Calu3 (cell line): Measurements from ENCODE around the gene PDZD2. TPM values are rescaled to one million over a fixed set of nuclear protein-coding genes. Genes with fewer than 3 reads are reported as not detected.

ENCODE experiments used
- BruUV-seq: library from RNA; stranded (reverse); fragments of 400-500 nt; replicated peaks from 2 replicates; lab custom pipeline; 2021; lab: Mats Ljungman, UMichigan
- CTCF ChIA-PET: fragments of 300-600 bp; sonication (Branson Sonifier 250); formaldehyde crosslinking; loops from one replicate; lab custom pipeline; 2022; ENCODE audit warnings: antibody characterized with exemption; lab: Charles Lee
- DNase-seq: peaks from one replicate; pipeline ENCODE4 v3.0.0; 2022
- H3K27ac Mint-ChIP-seq: one replicate; pipeline ENCODE4 v1.8.0; 2022; ENCODE audit warnings: mixed read lengths; ENCODE audit not compliant: unreplicated experiment
- H3K27me3 Mint-ChIP-seq: one replicate; pipeline ENCODE4 v1.8.0; 2022; ENCODE audit warnings: mixed read lengths; ENCODE audit not compliant: unreplicated experiment
- H3K36me3 Mint-ChIP-seq: one replicate; pipeline ENCODE4 v1.8.0; 2022; ENCODE audit warnings: mild to moderate bottlenecking, moderate library complexity, mixed read lengths; ENCODE audit not compliant: insufficient read depth, unreplicated experiment
- H3K4me1 Mint-ChIP-seq: one replicate; pipeline ENCODE4 v1.8.0; 2022; ENCODE audit warnings: mild to moderate bottlenecking, low read depth, mixed read lengths; ENCODE audit not compliant: unreplicated experiment
- H3K4me3 Mint-ChIP-seq: one replicate; pipeline ENCODE4 v1.8.0; 2022; ENCODE audit warnings: mild to moderate bottlenecking, low read depth, moderate library complexity, mixed read lengths; ENCODE audit not compliant: unreplicated experiment
- H3K9me3 Mint-ChIP-seq: one replicate; pipeline ENCODE4 v1.8.0; 2022; ENCODE audit warnings: low read depth, mixed read lengths; ENCODE audit not compliant: unreplicated experiment
- intact Hi-C: fragments of 100-400 bp; cut with micrococcal nuclease; formaldehyde crosslinking; loops from one replicate; pipeline ENCODE4 v1.10.0; 2022; ENCODE audit not compliant: unreplicated experiment
- total RNA-seq: library from RNA; stranded (reverse); gene quantifications from 2 replicates; pipeline ENCODE4 v1.2.3, GENCODE V29; 2022
- TF ChIP-seq, protein P1 (sequence below): fragments of 200-600 bp; IDR thresholded peaks from one replicate; pipeline ENCODE4 v1.8.0; 2022; ENCODE audit warnings: antibody characterized with exemption; ENCODE audit not compliant: unreplicated experiment

Gene PDZD2
- total RNA-seq, 1 experiment from 2014 or later = 0.97 TPM

DNA sequence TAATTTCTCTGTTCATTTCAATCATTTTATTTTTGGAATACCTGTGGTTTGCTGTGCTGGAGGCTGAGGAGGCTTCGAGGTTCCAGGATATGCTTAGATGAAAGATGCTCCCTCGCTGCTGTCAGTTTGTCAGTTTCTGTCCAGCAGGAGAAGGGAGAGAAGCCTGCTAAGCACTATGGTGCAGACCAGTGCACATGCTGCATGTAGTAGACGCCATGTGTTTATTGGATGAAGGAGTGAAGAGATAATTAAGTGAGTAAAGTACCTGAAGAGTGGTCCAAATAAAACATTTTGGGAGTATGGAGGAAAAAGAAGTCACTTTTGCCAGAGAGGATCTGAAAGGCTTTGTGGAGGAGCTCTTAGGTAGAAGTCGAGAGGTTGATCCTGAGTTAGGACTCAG is 2.1 kb downstream of the PDZD2 start:
- TF ChIP-seq, protein P1, sequence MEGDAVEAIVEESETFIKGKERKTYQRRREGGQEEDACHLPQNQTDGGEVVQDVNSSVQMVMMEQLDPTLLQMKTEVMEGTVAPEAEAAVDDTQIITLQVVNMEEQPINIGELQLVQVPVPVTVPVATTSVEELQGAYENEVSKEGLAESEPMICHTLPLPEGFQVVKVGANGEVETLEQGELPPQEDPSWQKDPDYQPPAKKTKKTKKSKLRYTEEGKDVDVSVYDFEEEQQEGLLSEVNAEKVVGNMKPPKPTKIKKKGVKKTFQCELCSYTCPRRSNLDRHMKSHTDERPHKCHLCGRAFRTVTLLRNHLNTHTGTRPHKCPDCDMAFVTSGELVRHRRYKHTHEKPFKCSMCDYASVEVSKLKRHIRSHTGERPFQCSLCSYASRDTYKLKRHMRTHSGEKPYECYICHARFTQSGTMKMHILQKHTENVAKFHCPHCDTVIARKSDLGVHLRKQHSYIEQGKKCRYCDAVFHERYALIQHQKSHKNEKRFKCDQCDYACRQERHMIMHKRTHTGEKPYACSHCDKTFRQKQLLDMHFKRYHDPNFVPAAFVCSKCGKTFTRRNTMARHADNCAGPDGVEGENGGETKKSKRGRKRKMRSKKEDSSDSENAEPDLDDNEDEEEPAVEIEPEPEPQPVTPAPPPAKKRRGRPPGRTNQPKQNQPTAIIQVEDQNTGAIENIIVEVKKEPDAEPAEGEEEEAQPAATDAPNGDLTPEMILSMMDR = no peak
- Mint-ChIP-seq H3K27ac (no peak overlapping the region), H3K4me3 (no peak overlapping the region), H3K27me3 (peaks cover 31% of the 10 kb centered on the region), H3K4me1 (no peaks in the 10 kb centered on the region), H3K36me3 (no peaks in the 10 kb centered on the region), H3K9me3 (no peaks in the 10 kb centered on the region)
- CTCF ChIA-PET = interaction anchor here (1.1 kb wide), 1 partner anchor 168 kb away, joined by 3 read pairs; no protein-coding TSS in a partner anchor
- BruUV-seq = no TSS peak
- intact Hi-C loops = no loop called here
- no peak for DNase-seq

DNA sequence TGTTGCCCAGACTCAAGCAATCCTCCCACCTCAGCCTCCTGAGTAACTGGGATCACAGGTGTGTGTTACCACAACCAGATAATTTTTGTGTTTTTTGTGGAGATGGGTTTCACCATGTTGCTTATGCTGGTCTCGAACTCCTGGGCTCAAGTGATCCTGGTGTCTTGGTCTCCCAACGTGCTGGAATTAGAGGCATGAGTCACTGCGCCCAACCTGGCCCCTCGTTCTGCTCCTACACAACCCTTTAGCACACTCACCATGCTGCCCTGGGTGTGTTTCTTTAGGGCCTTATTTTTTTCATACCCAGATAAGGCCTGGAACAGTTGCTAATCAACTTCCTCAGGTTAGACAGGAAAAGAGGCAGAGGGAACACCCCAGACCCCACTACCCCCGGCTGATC is 2.6 kb downstream of the PDZD2 start:
- no peaks in the 10 kb centered on the region for H3K9me3 Mint-ChIP-seq
- no peak for DNase-seq
- no peaks in the 10 kb centered on the region for H3K4me1 Mint-ChIP-seq
- H3K36me3 Mint-ChIP-seq = no peaks in the 10 kb centered on the region
- intact Hi-C loops = no loop called here
- H3K4me3 Mint-ChIP-seq = no peak overlapping the region
- TF ChIP-seq, protein P1 = no peak
- H3K27ac Mint-ChIP-seq = no peak overlapping the region
- peaks cover 28% of the 10 kb centered on the region for H3K27me3 Mint-ChIP-seq
- BruUV-seq = no TSS peak
- CTCF ChIA-PET = no interaction called here

DNA sequence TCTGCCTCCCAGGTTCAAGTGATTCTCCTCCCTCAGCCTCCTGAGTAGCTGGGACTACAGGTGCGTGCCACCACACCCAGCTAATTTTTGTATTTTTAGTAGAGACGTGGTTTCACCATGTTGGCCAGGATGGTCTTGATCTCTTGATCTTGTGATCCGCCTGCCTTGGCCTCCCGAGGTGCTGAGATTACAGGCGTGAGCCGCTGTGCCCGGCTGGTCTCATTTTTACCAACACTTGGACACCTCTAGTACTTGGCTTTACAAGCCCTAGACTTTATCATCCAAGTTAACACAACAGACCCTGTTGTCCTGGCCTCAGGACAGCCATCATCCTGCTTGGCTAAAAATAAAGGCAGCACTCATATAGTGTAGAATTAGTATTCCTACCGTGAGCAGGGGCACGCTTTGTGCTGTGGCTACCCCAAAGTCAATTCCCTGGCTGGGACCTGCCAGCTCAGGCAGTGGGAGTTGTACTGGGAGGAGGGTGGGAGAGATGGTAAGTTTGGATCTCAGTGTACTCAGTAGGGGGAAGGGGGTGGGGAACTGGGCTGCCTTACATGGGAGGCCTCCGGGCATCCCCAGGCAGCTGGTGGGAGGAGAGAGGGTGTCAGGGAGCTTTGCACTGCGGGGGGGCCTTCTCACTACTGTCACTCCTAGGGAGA is 6.6 kb downstream of the PDZD2 start:
- Mint-ChIP-seq H3K4me3 (no peak overlapping the region), H3K36me3 (no peaks in the 10 kb centered on the region), H3K27ac (no peak overlapping the region), H3K9me3 (no peaks in the 10 kb centered on the region), H3K4me1 (no peaks in the 10 kb centered on the region), H3K27me3 (peaks cover 47% of the 10 kb centered on the region)
- no peak for DNase-seq
- intact Hi-C loops = no loop called here
- CTCF ChIA-PET = no interaction called here
- TF ChIP-seq, protein P1 = no peak
- BruUV-seq = no TSS peak

DNA sequence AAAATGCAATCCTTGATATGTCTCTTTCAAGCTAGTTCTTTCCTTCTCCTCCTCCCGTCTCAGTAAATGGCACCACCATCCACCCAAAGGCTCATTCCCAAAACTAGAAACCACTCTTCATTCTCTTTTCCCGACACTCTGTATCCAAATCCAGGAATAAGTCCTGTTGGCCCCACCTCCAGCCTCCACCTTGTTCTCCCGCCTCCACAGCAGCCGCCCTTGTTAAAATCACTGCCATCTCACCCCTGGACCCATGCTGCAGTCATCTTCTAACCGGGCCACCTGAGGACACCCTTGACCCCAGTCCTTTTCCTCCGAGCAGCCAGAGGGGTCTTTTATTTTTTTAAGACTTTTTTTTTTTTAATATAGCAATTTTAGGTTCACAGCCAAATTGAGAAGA is 9.4 kb downstream of the PDZD2 start:
- H3K27me3 Mint-ChIP-seq = peaks cover 47% of the 10 kb centered on the region

More for the DNA sequence above, 9.4 kb downstream of the PDZD2 start:
- CTCF ChIA-PET = no interaction called here
- Mint-ChIP-seq H3K27ac (no peak overlapping the region), H3K4me1 (no peaks in the 10 kb centered on the region), H3K9me3 (no peaks in the 10 kb centered on the region), H3K36me3 (no peaks in the 10 kb centered on the region), H3K4me3 (no peak overlapping the region)
- intact Hi-C loops = no loop called here
- TF ChIP-seq, protein P1 = no peak
- BruUV-seq = no TSS peak
- no peak for DNase-seq
